Osteocyte (in vitro differentiated cells): ENCODE data around the gene SLFN5. TPM values are rescaled to one million over a fixed set of nuclear protein-coding genes. Genes with fewer than 3 reads are reported as not detected.
"Not testable (repeated sequence)": the region's sequence is repeated elsewhere in the genome, so short reads cannot be mapped to it uniquely, and the experiment has no call there.

Experiments used
- DNase-seq: peaks from one replicate; pipeline ENCODE4 v3.0.0; 2021; ENCODE audit warnings: mixed read lengths; ENCODE audit not compliant: unreplicated experiment; ENCODE audit errors: extremely low spot score
- H3K27ac Mint-ChIP-seq: one replicate; pipeline ENCODE4 v1.8.0; 2021; ENCODE audit warnings: mild to moderate bottlenecking, mixed read lengths; ENCODE audit not compliant: unreplicated experiment
- H3K27me3 Mint-ChIP-seq: one replicate; pipeline ENCODE4 v1.8.0; 2021; ENCODE audit warnings: mixed read lengths; ENCODE audit not compliant: unreplicated experiment
- H3K36me3 Mint-ChIP-seq: one replicate; pipeline ENCODE4 v1.8.0; 2021; ENCODE audit warnings: mixed read lengths; ENCODE audit not compliant: unreplicated experiment
- H3K4me1 Mint-ChIP-seq: one replicate; pipeline ENCODE4 v1.8.0; 2021; ENCODE audit warnings: mixed read lengths; ENCODE audit not compliant: unreplicated experiment
- H3K4me3 Mint-ChIP-seq: one replicate; pipeline ENCODE4 v1.8.0; 2021; ENCODE audit warnings: mild to moderate bottlenecking, moderate library complexity, mixed read lengths; ENCODE audit not compliant: unreplicated experiment
- H3K9me3 Mint-ChIP-seq: one replicate; pipeline ENCODE4 v1.8.0; 2021; ENCODE audit warnings: mixed read lengths; ENCODE audit not compliant: unreplicated experiment
- total RNA-seq: library from RNA; stranded (reverse); gene quantifications from 2 replicates; pipeline ENCODE4 v1.2.1, GENCODE V29; 2021
- TF ChIP-seq, protein P1 (sequence below): fragments of 200-600 bp; sonication (generic); IDR thresholded peaks from 2 replicates; pipeline ENCODE4 v1.5.0; 2021; ENCODE audit warnings: antibody characterized with exemption, mild to moderate bottlenecking, moderate library complexity

SLFN5 gene
- total RNA-seq, 1 donor from 2014 or later: 79.0 TPM

DNA sequence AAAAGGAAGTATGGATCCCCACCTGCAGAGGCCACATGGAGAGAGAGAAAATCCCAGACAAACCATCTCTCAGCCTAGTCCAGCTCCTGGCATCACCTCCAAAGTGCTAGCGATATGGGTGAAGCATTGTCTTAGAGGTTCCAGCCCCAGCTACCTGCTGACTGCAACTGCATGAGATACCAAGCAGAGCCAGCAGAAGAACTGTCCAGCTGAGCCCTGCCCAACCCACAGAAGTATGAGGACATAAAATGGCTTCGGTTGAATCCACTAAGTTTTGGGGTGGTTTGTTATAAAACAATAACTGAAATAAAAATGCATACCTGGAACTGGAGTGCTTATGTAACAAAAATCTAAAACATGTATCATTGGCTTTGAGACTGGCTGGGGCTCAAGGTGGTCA is 20.4 kb upstream of the SLFN5 start:
- Mint-ChIP-seq H3K27ac (no peak overlapping the region), H3K27me3 (peaks cover 11% of the 10 kb centered on the region), H3K4me3 (no peak overlapping the region), H3K9me3 (no peaks in the 10 kb centered on the region), H3K4me1 (no peaks in the 10 kb centered on the region), H3K36me3 (no peaks in the 10 kb centered on the region)
- TF ChIP-seq, protein P1, sequence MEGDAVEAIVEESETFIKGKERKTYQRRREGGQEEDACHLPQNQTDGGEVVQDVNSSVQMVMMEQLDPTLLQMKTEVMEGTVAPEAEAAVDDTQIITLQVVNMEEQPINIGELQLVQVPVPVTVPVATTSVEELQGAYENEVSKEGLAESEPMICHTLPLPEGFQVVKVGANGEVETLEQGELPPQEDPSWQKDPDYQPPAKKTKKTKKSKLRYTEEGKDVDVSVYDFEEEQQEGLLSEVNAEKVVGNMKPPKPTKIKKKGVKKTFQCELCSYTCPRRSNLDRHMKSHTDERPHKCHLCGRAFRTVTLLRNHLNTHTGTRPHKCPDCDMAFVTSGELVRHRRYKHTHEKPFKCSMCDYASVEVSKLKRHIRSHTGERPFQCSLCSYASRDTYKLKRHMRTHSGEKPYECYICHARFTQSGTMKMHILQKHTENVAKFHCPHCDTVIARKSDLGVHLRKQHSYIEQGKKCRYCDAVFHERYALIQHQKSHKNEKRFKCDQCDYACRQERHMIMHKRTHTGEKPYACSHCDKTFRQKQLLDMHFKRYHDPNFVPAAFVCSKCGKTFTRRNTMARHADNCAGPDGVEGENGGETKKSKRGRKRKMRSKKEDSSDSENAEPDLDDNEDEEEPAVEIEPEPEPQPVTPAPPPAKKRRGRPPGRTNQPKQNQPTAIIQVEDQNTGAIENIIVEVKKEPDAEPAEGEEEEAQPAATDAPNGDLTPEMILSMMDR: no peak
- no peak for DNase-seq

DNA sequence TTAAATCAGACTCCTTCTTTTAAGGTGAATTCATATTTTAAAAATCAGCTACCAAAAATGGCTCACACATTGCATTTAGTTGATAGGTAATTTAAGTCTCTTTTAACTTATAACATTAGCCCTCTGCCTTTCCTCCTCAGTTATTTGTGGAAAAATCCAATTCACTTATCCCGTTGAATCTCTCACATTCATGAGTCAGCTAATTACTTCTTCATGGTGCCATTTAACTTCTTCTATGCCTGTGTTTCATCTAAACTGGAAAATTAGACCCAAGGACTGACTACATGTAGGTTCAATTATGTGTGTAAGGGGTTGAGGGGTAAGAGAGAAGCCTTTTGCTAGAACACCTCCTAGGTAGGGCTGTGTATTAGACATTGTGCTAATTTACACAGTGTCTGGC is 18.4 kb upstream of the SLFN5 start:
- TF ChIP-seq, protein P1: no peak
- H3K27ac Mint-ChIP-seq: no peak overlapping the region
- H3K27me3 Mint-ChIP-seq: peaks cover 14% of the 10 kb centered on the region
- H3K36me3 Mint-ChIP-seq: no peaks in the 10 kb centered on the region
- H3K4me1 Mint-ChIP-seq: no peaks in the 10 kb centered on the region
- DNase-seq: no peak
- no peaks in the 10 kb centered on the region for H3K9me3 Mint-ChIP-seq
- H3K4me3 Mint-ChIP-seq: no peak overlapping the region

DNA sequence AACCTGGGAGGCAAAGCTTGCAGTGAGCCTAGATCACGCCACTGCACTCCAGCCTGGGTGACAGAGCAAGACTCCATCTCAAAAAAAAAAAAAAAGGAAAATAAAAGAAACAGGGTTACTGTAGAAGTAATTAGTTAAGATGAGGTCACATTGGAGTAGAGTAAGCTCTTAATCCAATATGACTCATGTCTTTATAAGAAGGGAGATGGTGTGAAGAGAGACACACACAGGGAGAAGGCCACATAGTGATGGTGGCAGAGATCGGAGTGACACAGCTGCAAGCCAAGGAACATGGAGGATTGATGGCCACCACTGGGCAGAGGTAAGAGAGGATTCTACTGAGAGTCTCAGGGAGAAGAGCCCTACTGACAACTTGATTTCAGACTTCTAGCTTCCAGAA is 15.3 kb upstream of the SLFN5 start:
- Mint-ChIP-seq H3K36me3 (no peaks in the 10 kb centered on the region), H3K4me3 (no peak overlapping the region), H3K9me3 (no peaks in the 10 kb centered on the region), H3K27me3 (peaks cover 29% of the 10 kb centered on the region), H3K27ac (no peak overlapping the region), H3K4me1 (no peaks in the 10 kb centered on the region)
- TF ChIP-seq, protein P1: no peak
- DNase-seq: no peak

DNA sequence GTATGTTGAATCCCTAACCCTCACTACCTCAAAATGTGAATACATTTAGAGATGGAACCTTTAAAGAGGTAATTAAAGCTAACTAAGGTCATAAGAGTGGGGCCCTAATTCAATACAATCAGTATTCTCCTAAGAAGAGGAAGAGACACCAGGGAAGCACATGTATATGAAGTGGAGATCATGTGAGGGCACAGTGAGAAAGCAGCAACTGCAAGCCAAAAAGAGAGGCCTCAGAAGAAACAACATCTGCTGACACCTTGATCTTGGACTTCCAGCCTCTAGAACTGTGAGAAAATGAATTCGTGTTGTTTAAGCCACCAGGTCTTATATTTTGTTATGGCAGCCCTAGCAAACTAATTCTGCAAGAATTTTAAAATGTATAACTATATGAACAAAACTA is 13.2 kb upstream of the SLFN5 start:
- H3K4me3 Mint-ChIP-seq: no peak overlapping the region
- no peaks in the 10 kb centered on the region for H3K4me1 Mint-ChIP-seq
- no peaks in the 10 kb centered on the region for H3K9me3 Mint-ChIP-seq
- H3K27ac Mint-ChIP-seq: no peak overlapping the region
- no peaks in the 10 kb centered on the region for H3K36me3 Mint-ChIP-seq
- no peak for DNase-seq
- TF ChIP-seq, protein P1: no peak
- H3K27me3 Mint-ChIP-seq: peaks cover 29% of the 10 kb centered on the region

DNA sequence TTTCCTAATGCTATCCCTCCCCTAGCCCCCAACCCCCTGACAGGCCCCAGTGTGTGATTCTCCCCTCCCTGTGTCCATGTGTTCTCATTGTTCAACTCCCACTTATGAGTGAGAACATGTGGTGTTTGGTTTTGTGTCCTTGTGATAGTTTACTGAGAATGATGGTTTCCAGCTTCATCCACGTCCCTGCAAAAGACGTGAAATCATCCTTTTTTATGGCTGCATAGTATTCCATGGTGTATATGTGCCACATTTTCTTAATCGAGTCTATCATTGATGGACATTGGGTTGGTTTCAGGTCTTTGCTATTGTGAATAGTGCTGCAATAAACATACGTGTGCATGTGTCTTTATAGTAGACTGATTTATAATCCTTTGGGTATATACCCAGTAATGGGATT is 8.6 kb upstream of the SLFN5 start:
- DNase-seq, H3K4me1 Mint-ChIP-seq, H3K9me3 Mint-ChIP-seq, H3K27ac Mint-ChIP-seq, H3K4me3 Mint-ChIP-seq, H3K36me3 Mint-ChIP-seq: not testable (repeated sequence)
- peaks cover 32% of the 10 kb centered on the region for H3K27me3 Mint-ChIP-seq

DNA sequence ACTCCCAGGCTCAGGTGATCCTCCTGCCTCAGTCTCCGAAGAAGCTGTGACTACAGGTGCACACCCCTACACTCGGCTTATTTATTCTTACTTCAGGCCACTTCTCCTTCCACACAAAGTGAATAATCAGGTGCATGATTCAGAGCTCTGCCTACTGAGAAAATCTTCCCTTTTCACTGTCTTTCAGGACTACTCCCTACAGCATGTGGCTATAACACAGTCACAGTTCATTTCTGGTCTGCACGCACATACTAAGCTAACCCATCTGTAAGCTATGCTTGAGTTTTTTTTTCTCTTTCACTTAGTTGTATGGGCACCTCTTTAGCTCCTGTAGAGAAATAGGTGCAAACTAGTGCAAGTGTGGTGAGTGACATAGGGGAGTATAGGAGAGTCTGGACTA is 7.6 kb upstream of the SLFN5 start:
- H3K36me3 Mint-ChIP-seq: no peaks in the 10 kb centered on the region
- peaks cover 4% of the 10 kb centered on the region for H3K4me1 Mint-ChIP-seq
- TF ChIP-seq, protein P1: no peak
- H3K4me3 Mint-ChIP-seq: no peak overlapping the region
- no peak overlapping the region for H3K27ac Mint-ChIP-seq
- H3K27me3 Mint-ChIP-seq: peaks cover 27% of the 10 kb centered on the region
- H3K9me3 Mint-ChIP-seq: peaks cover 3% of the 10 kb centered on the region
- DNase-seq: no peak
